ENCODE results near the gene HIVEP2.

HIVEP2 gene

GRCh38 chr6:142810952-142811514, 133.9 kb downstream of the HIVEP2 start:
- no peak for DNase-seq

GRCh38 chr6:142809947-142810346, 135.0 kb downstream of the HIVEP2 start:
- no peak for DNase-seq

GRCh38 chr6:142808405-142809061, 136.4 kb downstream of the HIVEP2 start:
- no peak for DNase-seq

GRCh38 chr6:142805042-142805441, 139.9 kb downstream of the HIVEP2 start:
- no peak for DNase-seq

GRCh38 chr6:142804490-142804889, 140.5 kb downstream of the HIVEP2 start:
- no peak for DNase-seq

GRCh38 chr6:142803495-142804058, 141.4 kb downstream of the HIVEP2 start:
- DNase-seq = no peak

GRCh38 chr6:142803032-142803431, 141.9 kb downstream of the HIVEP2 start:
- no peak for DNase-seq

- no peak for DNase-seq
Observed at GRCh38 chr6:142802124-142802523, 142.9 kb downstream of the HIVEP2 start.

GRCh38 chr6:142800240-142800639, 144.7 kb downstream of the HIVEP2 start:
- DNase-seq = no peak

GRCh38 chr6:142799639-142800038, 145.3 kb downstream of the HIVEP2 start:
- no peak for DNase-seq

- DNase-seq = no peak
Observed at GRCh38 chr6:142797159-142797558, 147.8 kb downstream of the HIVEP2 start.

- no peak for DNase-seq
Observed at GRCh38 chr6:142796571-142796970, 148.4 kb downstream of the HIVEP2 start.

GRCh38 chr6:142796024-142796423, 149.0 kb downstream of the HIVEP2 start:
- no peak for DNase-seq

- DNase-seq = no peak
Observed at GRCh38 chr6:142794424-142794823, 150.6 kb downstream of the HIVEP2 start.

- no peak for DNase-seq
Observed at GRCh38 chr6:142790257-142790656, 154.7 kb downstream of the HIVEP2 start.

GRCh38 chr6:142787422-142787821, 157.6 kb downstream of the HIVEP2 start:
- no peak for DNase-seq

GRCh38 chr6:142786476-142786875, 158.5 kb downstream of the HIVEP2 start:
- no peak for DNase-seq

- DNase-seq = no peak
Observed at GRCh38 chr6:142784344-142784743, 160.6 kb downstream of the HIVEP2 start.

GRCh38 chr6:142783499-142783898, 161.5 kb downstream of the HIVEP2 start:
- DNase-seq = no peak

- DNase-seq = no peak
Observed at GRCh38 chr6:142781129-142781528, 163.8 kb downstream of the HIVEP2 start.

- no peak for DNase-seq
Observed at GRCh38 chr6:142773859-142774648, 170.9 kb downstream of the HIVEP2 start.

- DNase-seq = no peak
Observed at GRCh38 chr6:142773324-142773723, 171.7 kb downstream of the HIVEP2 start.

GRCh38 chr6:142771162-142771561, 173.8 kb downstream of the HIVEP2 start:
- DNase-seq = no peak

- no peak for DNase-seq
Observed at GRCh38 chr6:142765306-142765705, 179.7 kb downstream of the HIVEP2 start.

All from NCI-H1048 (cell line).